Lung (tissue), 16 donors: Measurements from ENCODE around the gene IGF2BP1. TPM values are rescaled to one million over a fixed set of nuclear protein-coding genes. Genes with fewer than 3 reads are reported as not detected.
A peak's percentile ranks its signal among the peaks of the same experiment; 100 is the strongest.

ENCODE experiments used
- ATAC-seq: fragments of 200-7000 bp; cut with Tn5 transposase; one replicate; pipeline ENCODE4 v1.9.1; 2020; ENCODE audit warnings: moderate number of reproducible peaks; ENCODE audit not compliant: insufficient read depth, low FRiP score
- DNase-seq, 3 donors: peaks; one replicate each; pipeline ENCODE4 v3.0.0-alpha.2; 2013 to 2017
- H3K27ac ChIP-seq, 2 donors: one replicate each; pipeline ENCODE4 v1.5.1; 2013; ENCODE audit warnings: mild to moderate bottlenecking in 2 of 2, moderate library complexity in 2 of 2, control low read depth in 1 of 2, inconsistent platforms in 1 of 2, low read depth in 1 of 2, low read length in 1 of 2
- H3K27me3 ChIP-seq, 3 donors: one replicate each; pipeline ENCODE4 v1.5.1; 2013; ENCODE audit warnings: low read length in 2 of 3; ENCODE audit not compliant: control insufficient read depth in 3 of 3, insufficient read depth in 3 of 3
- H3K36me3 ChIP-seq, 4 donors: one replicate each; pipeline ENCODE4 v1.5.1; 2013; ENCODE audit warnings: low read length in 4 of 4, mild to moderate bottlenecking in 1 of 4, moderate library complexity in 1 of 4; ENCODE audit not compliant: control insufficient read depth in 4 of 4, insufficient read depth in 4 of 4
- H3K4me1 ChIP-seq, 5 donors: one replicate each; pipeline ENCODE4 v1.5.1; 2013; ENCODE audit warnings: low read length in 5 of 5, mild to moderate bottlenecking in 2 of 5, moderate library complexity in 1 of 5; ENCODE audit not compliant: control insufficient read depth in 5 of 5, insufficient read depth in 5 of 5
- H3K4me3 ChIP-seq: one replicate; pipeline ENCODE4 v1.5.1; 2013; ENCODE audit warnings: mild to moderate bottlenecking, control low read depth, moderate library complexity
- H3K9ac ChIP-seq, 2 donors: one replicate each; pipeline ENCODE4 v1.5.1; 2013; ENCODE audit warnings: low read length in 2 of 2, control low read depth in 1 of 2; ENCODE audit not compliant: insufficient read depth in 1 of 2
- H3K9me3 ChIP-seq, 4 donors: one replicate each; pipeline ENCODE4 v1.5.1; 2013; ENCODE audit warnings: low read length in 3 of 4, mild to moderate bottlenecking in 1 of 4, moderate library complexity in 1 of 4; ENCODE audit not compliant: control insufficient read depth in 4 of 4, insufficient read depth in 3 of 4
- WGBS, 2 donors: extraction: QIAGEN DNeasy Blood & Tissue Kit; methylation state at CpG; one replicate each; pipeline ENCODE4 v1.1.7; 2013; 5-methylcytosine and 5-hydroxymethylcytosine counted together
- long read RNA-seq, 5 donors: transcript quantifications; one replicate each; lab custom pipeline, GENCODE V29; 2026
- polyA plus RNA-seq, 2 donors: library from polyadenylated mRNA; stranded (reverse); fragments of 200-250 nt; gene quantifications; one replicate each; pipeline ENCODE4 v1.2.1, GENCODE V29; 2013
- total RNA-seq, 2 donors: library from RNA; depleted of rRNA in 1 of 2; stranded (reverse); fragments of >200 nt in 1 of 2; gene quantifications; one replicate each; pipeline ENCODE4 v1.2.1, GENCODE V29; 2014 to 2021
- TF ChIP-seq, protein P1 (sequence below): IDR thresholded peaks from 2 replicates; pipeline ENCODE4 v1.5.1; 2012; ENCODE audit warnings: mild to moderate bottlenecking; ENCODE audit errors: control extremely low read depth, extremely low read depth
- donor health status: control.
- donor health status: control.
- donor health status: Bipolar disorder and iron deficiency.
- donor health status: healthy.
- donor health status: DM: yes; HTN: yes; CAD: no.

Gene IGF2BP1
- total RNA-seq (10 to 100 TPM in 1 of 2 donors, under 1 TPM in 1; 0.52 to 14.9 TPM), polyA plus RNA-seq (under 1 TPM; 0.06 to 0.10 TPM)
- long read RNA-seq, donor 1, partial matches to known transcripts, result 19 of 19 reads
- long read RNA-seq, donor 1, other reads (novel, unspliced or antisense), result 0 of 19 reads
- long read RNA-seq, donor 2, result 0 reads
- long read RNA-seq, donor 3, full-length matches to known transcripts, result 2 of 2 reads
- long read RNA-seq, donor 3, partial matches to known transcripts, result 0 of 2 reads
- long read RNA-seq, donor 3, other reads (novel, unspliced or antisense), result 0 of 2 reads
- long read RNA-seq, donor 4, partial matches to known transcripts, result 0 of 1 reads
- long read RNA-seq, donor 4, other reads (novel, unspliced or antisense), result 0 of 1 reads
- long read RNA-seq, donor 5, full-length matches to known transcripts, result 6 of 11 reads
- long read RNA-seq, donor 5, partial matches to known transcripts, result 5 of 11 reads
- long read RNA-seq, donor 5, other reads (novel, unspliced or antisense), result 0 of 11 reads

- DNase-seq (peak; percentile 90), ATAC-seq (no peak)
- H3K4me3 ChIP-seq, result no peak within 1 kb of the TSS
- WGBS, 2 donors, result 1 to 2% methylated on average over 57 to 62 of the region's 62 CpGs
- H3K36me3 ChIP-seq, result no peaks in the 10 kb centered on the region
- H3K9me3 ChIP-seq, result peaks cover 0 to 4% (median 0%) of the 10 kb centered on the region in 4 donors
- H3K27me3 ChIP-seq, result peaks cover 4 to 31% (median 13%) of the 10 kb centered on the region in 3 donors
- TF ChIP-seq, protein P1, sequence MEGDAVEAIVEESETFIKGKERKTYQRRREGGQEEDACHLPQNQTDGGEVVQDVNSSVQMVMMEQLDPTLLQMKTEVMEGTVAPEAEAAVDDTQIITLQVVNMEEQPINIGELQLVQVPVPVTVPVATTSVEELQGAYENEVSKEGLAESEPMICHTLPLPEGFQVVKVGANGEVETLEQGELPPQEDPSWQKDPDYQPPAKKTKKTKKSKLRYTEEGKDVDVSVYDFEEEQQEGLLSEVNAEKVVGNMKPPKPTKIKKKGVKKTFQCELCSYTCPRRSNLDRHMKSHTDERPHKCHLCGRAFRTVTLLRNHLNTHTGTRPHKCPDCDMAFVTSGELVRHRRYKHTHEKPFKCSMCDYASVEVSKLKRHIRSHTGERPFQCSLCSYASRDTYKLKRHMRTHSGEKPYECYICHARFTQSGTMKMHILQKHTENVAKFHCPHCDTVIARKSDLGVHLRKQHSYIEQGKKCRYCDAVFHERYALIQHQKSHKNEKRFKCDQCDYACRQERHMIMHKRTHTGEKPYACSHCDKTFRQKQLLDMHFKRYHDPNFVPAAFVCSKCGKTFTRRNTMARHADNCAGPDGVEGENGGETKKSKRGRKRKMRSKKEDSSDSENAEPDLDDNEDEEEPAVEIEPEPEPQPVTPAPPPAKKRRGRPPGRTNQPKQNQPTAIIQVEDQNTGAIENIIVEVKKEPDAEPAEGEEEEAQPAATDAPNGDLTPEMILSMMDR, result no peak
- H3K27ac ChIP-seq, result no peak within 1 kb of the TSS
- peak within 1 kb of the TSS; percentile 73 to 94 for H3K9ac ChIP-seq
- H3K4me1 ChIP-seq, result peaks cover 0 to 30% (median 9%) of the 10 kb centered on the region in 5 donors
These were observed at the start of gene IGF2BP1 for GRCh38 chr17:48997103-48997826. Gene IGF2BP1, plus strand, starts transcription at chr17:48997385. Its CDS starts 361 bp downstream, at chr17:48997746.

GRCh38 chr17:48951572-48951971 is 45.6 kb upstream of the IGF2BP1 start:
- Histone ChIP-seq H3K9me3 (no peaks in the 10 kb centered on the region), H3K27ac (no peak overlapping the region), H3K4me1 (no peaks in the 10 kb centered on the region), H3K4me3 (no peak overlapping the region), H3K9ac (no peak overlapping the region), H3K36me3 (no peaks in the 10 kb centered on the region), H3K27me3 (no peaks in the 10 kb centered on the region)
- WGBS, 2 donors, result 79 to 92% methylated on average over 5 of the region's 5 CpGs
- DNase-seq (no peak), ATAC-seq (no peak)
- TF ChIP-seq, protein P1, result no peak

DNA sequence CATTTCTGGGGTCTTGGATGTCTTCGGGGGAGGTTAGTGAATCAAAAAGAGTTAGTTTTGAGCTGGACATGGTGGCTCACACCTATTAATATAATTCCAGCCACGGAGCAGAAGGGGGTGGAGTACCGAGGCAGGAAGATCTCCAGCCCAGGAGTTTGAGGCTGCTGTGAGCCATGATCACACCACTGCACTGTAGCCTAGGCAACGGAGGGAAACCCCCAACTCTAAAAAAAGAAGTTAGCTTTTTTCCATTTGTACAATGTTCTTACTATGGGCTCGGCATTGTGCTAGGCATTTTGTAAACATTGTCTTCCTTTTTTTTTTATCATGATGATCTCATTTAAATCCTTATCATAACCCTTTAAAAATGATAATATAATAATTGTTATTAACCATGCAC is 44.3 kb upstream of the IGF2BP1 start:
- DNase-seq (no peak), ATAC-seq (no peak)
- Histone ChIP-seq H3K4me1 (no peaks in the 10 kb centered on the region), H3K36me3 (no peaks in the 10 kb centered on the region), H3K9ac (no peak overlapping the region), H3K27me3 (no peaks in the 10 kb centered on the region), H3K27ac (no peak overlapping the region), H3K4me3 (no peak overlapping the region), H3K9me3 (no peaks in the 10 kb centered on the region)
- TF ChIP-seq, protein P1, result no peak
- WGBS, 2 donors, result 17 to 28% methylated on average over 5 of the region's 5 CpGs
